Central memory CD4-positive, alpha-beta T cell (primary cell): ENCODE measurements around the gene PHF12.
"Not testable (repeated sequence)": the region's sequence is repeated elsewhere in the genome, so short reads cannot be mapped to it uniquely, and the experiment has no call there.

Source experiments
- DNase-seq: peaks from one replicate; pipeline ENCODE4 v3.0.0; 2022

Gene PHF12

GRCh38 chr17:28953444-28954118, 2.3 kb upstream of the PHF12 start:
- DNase-seq, result no peak

GRCh38 chr17:28951991-28952975, 965 bp upstream of the PHF12 start:
- DNase-seq, result peak; percentile 98

- no peak for DNase-seq
Observed at GRCh38 chr17:28950752-28951427, 428 bp downstream of the PHF12 start.

- peak; percentile 56 for DNase-seq
Observed at GRCh38 chr17:28950017-28950751, 1.1 kb downstream of the PHF12 start.

GRCh38 chr17:28949185-28950016, 1.9 kb downstream of the PHF12 start:
- peak; percentile 56 for DNase-seq

GRCh38 chr17:28948873-28949184, 2.5 kb downstream of the PHF12 start:
- DNase-seq, result no peak

GRCh38 chr17:28948342-28948741, 3.0 kb downstream of the PHF12 start:
- DNase-seq, result no peak

GRCh38 chr17:28947639-28948038, 3.7 kb downstream of the PHF12 start:
- DNase-seq, result peak; percentile 25

- DNase-seq, result no peak
Observed at GRCh38 chr17:28946239-28946638, 5.1 kb downstream of the PHF12 start.

GRCh38 chr17:28944862-28945741, 6.2 kb downstream of the PHF12 start:
- DNase-seq, result no peak

GRCh38 chr17:28944343-28944742, 7.0 kb downstream of the PHF12 start:
- no peak for DNase-seq

GRCh38 chr17:28942925-28943324, 8.4 kb downstream of the PHF12 start:
- no peak for DNase-seq

GRCh38 chr17:28941251-28941650, 10.1 kb downstream of the PHF12 start:
- no peak for DNase-seq

- DNase-seq, result no peak
Observed at GRCh38 chr17:28940675-28941074, 10.6 kb downstream of the PHF12 start.

GRCh38 chr17:28940142-28940541, 11.2 kb downstream of the PHF12 start:
- no peak for DNase-seq

GRCh38 chr17:28938552-28938951, 12.8 kb downstream of the PHF12 start:
- DNase-seq, result no peak

- no peak for DNase-seq
Observed at GRCh38 chr17:28937044-28937729, 14.1 kb downstream of the PHF12 start.

- DNase-seq, result no peak
Observed at GRCh38 chr17:28935744-28936460, 15.4 kb downstream of the PHF12 start.

- DNase-seq, result not testable (repeated sequence)
Observed at GRCh38 chr17:28934508-28934907, 16.8 kb downstream of the PHF12 start.
